ENCODE results near the gene SSTR3. TPM values are rescaled to one million over a fixed set of nuclear protein-coding genes. Genes with fewer than 3 reads are reported as not detected.

SSTR3 gene
- total and polyA plus RNA-seq, 2 of the 13 experiments (the other 11 are each of a cell fraction or from before 2014, with no cell fraction given), result 0.08 to 0.64 TPM

- no peak for TF ChIP-seq ZNF276 (CRISPR knock-in tag; IDR thresholded peaks at IDR 0.05; ENCODE audit: low read depth)
- TF ChIP-seq SMAD1 (CRISPR knock-in tag; IDR thresholded peaks at IDR 0.05; ENCODE audit: borderline replicate concordance, low read depth), result no peak
- TF ChIP-seq TBP (CRISPR knock-in tag; IDR thresholded peaks at IDR 0.05), result no peak
- TF ChIP-seq ZFAT (CRISPR knock-in tag; conservative IDR thresholded peaks at IDR 0.05), result no peak
Measured at GRCh38 chr22:37248251-37248650, 36.0 kb upstream of the SSTR3 start (continued).

GRCh38 chr22:37245740-37246139 lies 33.5 kb upstream of the SSTR3 start:
- 47% methylated on average over 6 of the region's 6 CpGs for WGBS (ENCODE audit: low lambda C conversion rate)
- no peak overlapping the region for H3K4me3 ChIP-seq (replicated peaks in 1 of 3; ENCODE audit: insufficient read depth in 1 of 3, low read depth in 2 of 3, low read length in 3 of 3)
- FAIRE-seq, result no peak
- no TSS peak for BruUV-seq (replicated peaks)
- H2AFZ ChIP-seq (ENCODE audit: low read length), result no peak overlapping the region
- no peak overlapping the region for H3K27ac ChIP-seq (ENCODE audit: extremely low read length, insufficient read depth, low read length)
- H3K4me1 ChIP-seq (ENCODE audit: insufficient read depth, low read length), result 0 out of 2 replicates have a peak, but pooled peaks cover 5% of the 10 kb centered on the region
- peaks cover 2% of the 10 kb centered on the region; the same call in 1 of the 2 replicates for H4K20me1 ChIP-seq (ENCODE audit: insufficient read depth, low read length)
- no peaks in the 10 kb centered on the region for H3K79me2 ChIP-seq (ENCODE audit: insufficient read depth, low read length)
- CTCF ChIA-PET (ENCODE audit: low intra/inter-chr PET ratio, low total read pairs), result no interaction called here
- H3K9me3 ChIP-seq (ENCODE audit: low read length), result no peaks in the 10 kb centered on the region
- POLR2A ChIA-PET, result no interaction called here
- H3K27me3 ChIP-seq (ENCODE audit: control insufficient read depth in 1 of 2, insufficient read depth in 2 of 2, low read length in 2 of 2), result peaks cover 0 to 34% of the 10 kb centered on the region in 2 experiments; a peak in 3 of 5 replicates
- no peak for ATAC-seq
- H3K4me2 ChIP-seq (ENCODE audit: low read depth, low read length), result no peak overlapping the region
- no peak for DNase-seq (ENCODE audit: low spot score)
- intact Hi-C loops (cut with micrococcal nuclease; ENCODE audit: unreplicated experiment) (no loop called here), in situ Hi-C loops (cut with HindIII; ENCODE audit: extremely low pct_ligation_motif_present, low pct_unique_long_range_greater_than_20kb) (no loop called here)
- H3K36me3 ChIP-seq (replicated peaks in 1 of 2; ENCODE audit: control insufficient read depth in 1 of 2, insufficient read depth in 2 of 2, low read length in 2 of 2), result no peaks in the 10 kb centered on the region
- no peak overlapping the region for H3K9ac ChIP-seq (ENCODE audit: insufficient read depth, low read depth, low read length)
- TF ChIP-seq CENPX (CRISPR knock-in tag; IDR thresholded peaks at IDR 0.05), result no peak
- TF ChIP-seq GATAD2A (CRISPR knock-in tag; IDR thresholded peaks at IDR 0.05), result no peak
- TF ChIP-seq ZNF503 (CRISPR knock-in tag; IDR thresholded peaks at IDR 0.05), result no peak
- TF ChIP-seq SATB2 (CRISPR knock-in tag; IDR thresholded peaks at IDR 0.05), result no peak
- no peak for TF ChIP-seq ZSCAN20 (CRISPR knock-in tag; IDR thresholded peaks at IDR 0.05; ENCODE audit: borderline replicate concordance)
- TF ChIP-seq ZNF878 (CRISPR knock-in tag; IDR thresholded peaks at IDR 0.05), result no peak
- TF ChIP-seq ELK4 (CRISPR knock-in tag; IDR thresholded peaks at IDR 0.05; ENCODE audit: borderline replicate concordance), result no peak
- no peak for TF ChIP-seq ZNF121 (CRISPR knock-in tag; IDR thresholded peaks at IDR 0.05)
- no peak for TF ChIP-seq ZSCAN30 (CRISPR knock-in tag; IDR thresholded peaks at IDR 0.05)
- no peak for TF ChIP-seq MLX (CRISPR knock-in tag; IDR thresholded peaks at IDR 0.05)
- no peak for TF ChIP-seq TMF1 (CRISPR knock-in tag; IDR thresholded peaks at IDR 0.05; ENCODE audit: low read depth)
